Measurements from ENCODE around the gene TTC39A. TPM values are rescaled to one million over a fixed set of nuclear protein-coding genes. Genes with fewer than 3 reads are reported as not detected.

TTC39A gene
- total and polyA plus RNA-seq, 11 donors, result 8.4 to 29.2 (median 23.2) TPM

GRCh38 chr1:51247499-51247898, 82.9 kb downstream of the TTC39A start:
- ATAC-seq (no peak), DNase-seq (no peak)
- Histone ChIP-seq H3K36me3 (peaks cover 0 to 4% (median 0%) of the 10 kb centered on the region in 9 donors), H3K9me3 (no peaks in the 10 kb centered on the region), H3K27ac (no peak overlapping the region), H3K4me1 (peaks cover 0 to 62% (median 31%) of the 10 kb centered on the region in 12 donors), H3K27me3 (no peaks in the 10 kb centered on the region), H3K4me3 (no peak overlapping the region)
- intact Hi-C loops (cut with DNase I), result no loop called here
- TF ChIP-seq POLR2A (IDR thresholded peaks at IDR 0.05) (no peak), CTCF (IDR thresholded peaks at IDR 0.05) (no peak)
- WGBS, 4 donors, result 28 to 54% (median 44%) methylated on average over 1 of the region's 1 CpG

- intact Hi-C loops (cut with DNase I), result no loop called here
- ATAC-seq (no peak), DNase-seq (no peak)
- 78 to 85% (median 82%) methylated on average over 2 of the region's 2 CpGs for WGBS, 4 donors
- no peaks in the 10 kb centered on the region for H3K27me3 ChIP-seq
- H3K27ac ChIP-seq, result peak overlapping the region in 1 of 12 donors; percentile 27
- H3K9me3 ChIP-seq, result no peaks in the 10 kb centered on the region
- peaks cover 0 to 64% (median 34%) of the 10 kb centered on the region in 12 donors for H3K4me1 ChIP-seq
- no peak overlapping the region for H3K4me3 ChIP-seq
- TF ChIP-seq POLR2A (IDR thresholded peaks at IDR 0.05), result no peak
- no peak for TF ChIP-seq CTCF (IDR thresholded peaks at IDR 0.05)
- H3K36me3 ChIP-seq, result peaks cover 0 to 4% (median 0%) of the 10 kb centered on the region in 9 donors
Measured at GRCh38 chr1:51247022-51247421, 83.3 kb downstream of the TTC39A start.

DNA sequence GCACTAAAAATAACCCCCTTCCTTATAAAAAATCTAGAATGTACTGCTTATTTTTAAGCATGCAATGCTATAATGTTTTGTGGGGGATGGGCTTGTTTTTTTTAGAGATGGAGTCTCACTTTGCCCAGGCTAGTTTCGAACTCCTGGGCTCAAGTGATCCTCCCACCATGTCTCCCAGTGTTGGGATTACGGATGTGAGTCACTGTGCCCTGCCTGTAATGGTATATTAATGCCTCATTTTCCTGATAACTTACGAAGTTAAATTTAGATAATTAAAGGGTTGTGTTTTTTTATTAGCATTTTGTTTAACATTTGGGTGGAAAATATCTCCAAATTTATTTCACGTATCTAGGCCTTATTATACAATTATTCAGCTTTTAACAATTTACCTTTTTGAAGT, 87.8 kb downstream of the TTC39A start:
- peaks cover 0 to 82% (median 57%) of the 10 kb centered on the region in 12 donors for H3K4me1 ChIP-seq
- WGBS, 4 donors, result 75 to 87% (median 85%) methylated on average over 4 of the region's 4 CpGs
- TF ChIP-seq POLR2A (IDR thresholded peaks at IDR 0.05) (no peak), CTCF (IDR thresholded peaks at IDR 0.05) (no peak)
- H3K9me3 ChIP-seq, result no peaks in the 10 kb centered on the region
- ATAC-seq (no peak), DNase-seq (no peak)
- no peaks in the 10 kb centered on the region for H3K27me3 ChIP-seq
- no peak overlapping the region for H3K4me3 ChIP-seq
- H3K36me3 ChIP-seq, result no peaks in the 10 kb centered on the region
- no peak overlapping the region for H3K27ac ChIP-seq
- intact Hi-C loops (cut with DNase I), result no loop called here

- 51 to 63% (median 57%) methylated on average over 1 of the region's 1 CpG for WGBS, 4 donors
- intact Hi-C loops (cut with DNase I), result no loop called here
- TF ChIP-seq POLR2A (IDR thresholded peaks at IDR 0.05) (no peak), CTCF (IDR thresholded peaks at IDR 0.05) (no peak)
- H3K9me3 ChIP-seq, result no peaks in the 10 kb centered on the region
- ATAC-seq (no peak), DNase-seq (no peak)
- H3K4me1 ChIP-seq, result peaks cover 0 to 70% (median 44%) of the 10 kb centered on the region in 12 donors
- H3K36me3 ChIP-seq, result no peaks in the 10 kb centered on the region
- H3K4me3 ChIP-seq, result no peak overlapping the region
- H3K27me3 ChIP-seq, result no peaks in the 10 kb centered on the region
- no peak overlapping the region for H3K27ac ChIP-seq
Measured at GRCh38 chr1:51241119-51241518, 89.2 kb downstream of the TTC39A start.
